Uterus (tissue), 2 donors: ENCODE results near the gene TFF3.

ENCODE experiments used
- POLR2A ChIP-seq, 2 donors: fragments of 450-650 bp; IDR thresholded peaks; one replicate each; pipeline ENCODE4 v1.6.1; 2016; ENCODE audit warnings: antibody characterized with exemption in 2 of 2, mild to moderate bottlenecking in 1 of 2, moderate library complexity in 1 of 2
- TF ChIP-seq, protein P1 (sequence below), 4 experiments: fragments of 200-600 bp in 2 of 4; fragments of 450-650 bp in 2 of 4; sonication (generic) in 2 of 4; IDR thresholded peaks; one replicate each; pipeline ENCODE4 v1.5.1; 2016 to 2019; ENCODE audit warnings: antibody characterized with exemption in 4 of 4, mild to moderate bottlenecking in 2 of 4, moderate library complexity in 1 of 4

DNA sequence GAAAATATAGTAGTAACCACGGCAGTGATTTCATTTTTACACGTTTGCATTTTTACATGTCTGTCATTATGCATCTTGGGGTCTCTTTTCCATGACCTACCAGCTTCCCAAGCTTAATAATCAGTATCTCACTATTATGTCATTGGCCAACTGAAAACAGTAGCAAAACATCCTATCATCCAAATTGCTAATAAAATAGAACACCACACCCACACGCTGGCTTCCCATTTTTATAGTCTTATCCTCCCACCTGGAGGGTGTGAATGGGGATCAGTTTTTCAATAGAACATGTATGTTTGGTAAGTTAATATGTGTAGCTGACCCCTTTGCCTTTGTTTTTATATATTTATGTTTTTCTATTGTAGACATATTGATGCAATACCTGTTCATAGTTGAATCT is 11.8 kb downstream of the TFF3 start:
- TF ChIP-seq, protein P1, sequence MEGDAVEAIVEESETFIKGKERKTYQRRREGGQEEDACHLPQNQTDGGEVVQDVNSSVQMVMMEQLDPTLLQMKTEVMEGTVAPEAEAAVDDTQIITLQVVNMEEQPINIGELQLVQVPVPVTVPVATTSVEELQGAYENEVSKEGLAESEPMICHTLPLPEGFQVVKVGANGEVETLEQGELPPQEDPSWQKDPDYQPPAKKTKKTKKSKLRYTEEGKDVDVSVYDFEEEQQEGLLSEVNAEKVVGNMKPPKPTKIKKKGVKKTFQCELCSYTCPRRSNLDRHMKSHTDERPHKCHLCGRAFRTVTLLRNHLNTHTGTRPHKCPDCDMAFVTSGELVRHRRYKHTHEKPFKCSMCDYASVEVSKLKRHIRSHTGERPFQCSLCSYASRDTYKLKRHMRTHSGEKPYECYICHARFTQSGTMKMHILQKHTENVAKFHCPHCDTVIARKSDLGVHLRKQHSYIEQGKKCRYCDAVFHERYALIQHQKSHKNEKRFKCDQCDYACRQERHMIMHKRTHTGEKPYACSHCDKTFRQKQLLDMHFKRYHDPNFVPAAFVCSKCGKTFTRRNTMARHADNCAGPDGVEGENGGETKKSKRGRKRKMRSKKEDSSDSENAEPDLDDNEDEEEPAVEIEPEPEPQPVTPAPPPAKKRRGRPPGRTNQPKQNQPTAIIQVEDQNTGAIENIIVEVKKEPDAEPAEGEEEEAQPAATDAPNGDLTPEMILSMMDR (IDR thresholded peaks at IDR 0.05), result no peak
- TF ChIP-seq POLR2A (IDR thresholded peaks at IDR 0.05), result no peak
